Measurements from ENCODE around the gene KANSL1.

DNA sequence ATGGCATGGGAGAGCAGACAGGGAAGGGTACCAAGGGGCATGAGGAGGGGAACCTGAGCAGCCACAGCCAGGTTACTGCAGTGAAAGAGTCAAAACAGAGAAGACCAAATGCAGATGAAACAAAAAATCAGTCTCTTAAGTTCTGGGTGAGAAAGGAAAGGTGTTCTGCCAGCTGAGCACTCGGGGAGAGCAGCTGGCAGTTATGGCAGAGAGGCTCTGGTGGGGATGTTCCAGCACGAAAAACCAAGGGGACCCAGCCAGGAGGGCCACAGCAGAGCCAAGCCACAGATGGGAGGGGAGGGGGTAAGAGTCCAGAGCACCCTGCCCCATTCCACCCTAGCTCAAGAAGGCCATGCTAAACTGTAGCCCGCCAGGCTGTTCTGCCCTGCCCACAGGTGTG lies 162.5 kb downstream of the KANSL1 start:
- TF ChIP-seq SMARCE1 (IDR thresholded peaks at IDR 0.05) (no peak), HDGF (IDR thresholded peaks at IDR 0.05) (no peak)
- TF ChIP-seq, protein P1, sequence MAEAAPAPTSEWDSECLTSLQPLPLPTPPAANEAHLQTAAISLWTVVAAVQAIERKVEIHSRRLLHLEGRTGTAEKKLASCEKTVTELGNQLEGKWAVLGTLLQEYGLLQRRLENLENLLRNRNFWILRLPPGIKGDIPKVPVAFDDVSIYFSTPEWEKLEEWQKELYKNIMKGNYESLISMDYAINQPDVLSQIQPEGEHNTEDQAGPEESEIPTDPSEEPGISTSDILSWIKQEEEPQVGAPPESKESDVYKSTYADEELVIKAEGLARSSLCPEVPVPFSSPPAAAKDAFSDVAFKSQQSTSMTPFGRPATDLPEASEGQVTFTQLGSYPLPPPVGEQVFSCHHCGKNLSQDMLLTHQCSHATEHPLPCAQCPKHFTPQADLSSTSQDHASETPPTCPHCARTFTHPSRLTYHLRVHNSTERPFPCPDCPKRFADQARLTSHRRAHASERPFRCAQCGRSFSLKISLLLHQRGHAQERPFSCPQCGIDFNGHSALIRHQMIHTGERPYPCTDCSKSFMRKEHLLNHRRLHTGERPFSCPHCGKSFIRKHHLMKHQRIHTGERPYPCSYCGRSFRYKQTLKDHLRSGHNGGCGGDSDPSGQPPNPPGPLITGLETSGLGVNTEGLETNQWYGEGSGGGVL (CRISPR knock-in tag; IDR thresholded peaks at IDR 0.05) = no peak
- TF ChIP-seq, protein P2, sequence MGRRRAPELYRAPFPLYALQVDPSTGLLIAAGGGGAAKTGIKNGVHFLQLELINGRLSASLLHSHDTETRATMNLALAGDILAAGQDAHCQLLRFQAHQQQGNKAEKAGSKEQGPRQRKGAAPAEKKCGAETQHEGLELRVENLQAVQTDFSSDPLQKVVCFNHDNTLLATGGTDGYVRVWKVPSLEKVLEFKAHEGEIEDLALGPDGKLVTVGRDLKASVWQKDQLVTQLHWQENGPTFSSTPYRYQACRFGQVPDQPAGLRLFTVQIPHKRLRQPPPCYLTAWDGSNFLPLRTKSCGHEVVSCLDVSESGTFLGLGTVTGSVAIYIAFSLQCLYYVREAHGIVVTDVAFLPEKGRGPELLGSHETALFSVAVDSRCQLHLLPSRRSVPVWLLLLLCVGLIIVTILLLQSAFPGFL (CRISPR knock-in tag; IDR thresholded peaks at IDR 0.05) = no peak

Measured in K562 (cell line).